WTC11 (cell line): Measurements from ENCODE around the gene PRKAR2B.

Source experiments
- CTCF ChIP-seq: fragments of 200-600 bp; IDR thresholded peaks from 2 replicates; pipeline ENCODE4 v1.8.0; 2022; ENCODE audit warnings: antibody characterized with exemption
- FOXP1 ChIP-seq: sonication (generic); formaldehyde crosslinking; IDR thresholded peaks from 2 replicates; pipeline ENCODE4 v1.8.0; 2022; ENCODE audit warnings: missing genetic modification reagents, mild to moderate bottlenecking, moderate library complexity, borderline replicate concordance
- IRF2 ChIP-seq: sonication (generic); formaldehyde crosslinking; IDR thresholded peaks from 2 replicates; pipeline ENCODE4 v1.8.0; 2022; ENCODE audit warnings: low read depth, missing genetic modification reagents, borderline replicate concordance
- KAT7 ChIP-seq: sonication (generic); formaldehyde crosslinking; IDR thresholded peaks from 2 replicates; pipeline ENCODE4 v1.8.1; 2023; ENCODE audit warnings: missing genetic modification reagents, mild to moderate bottlenecking, borderline replicate concordance
- MAX ChIP-seq: sonication (generic); formaldehyde crosslinking; IDR thresholded peaks from 2 replicates; pipeline ENCODE4 v1.8.0; 2022; ENCODE audit warnings: mild to moderate bottlenecking, missing genetic modification reagents
- MXD4 ChIP-seq: fragments of 250-450 bp; sonication (Bioruptor Pico); IDR thresholded peaks from 2 replicates; pipeline ENCODE4 v1.8.0; 2021; ENCODE audit warnings: mild to moderate bottlenecking, moderate library complexity, borderline replicate concordance
- MYBL2 ChIP-seq: sonication (generic); formaldehyde crosslinking; IDR thresholded peaks from 2 replicates; pipeline ENCODE4 v1.8.1; 2023; ENCODE audit warnings: mild to moderate bottlenecking, moderate library complexity, missing genetic modification reagents
- NFE2L1 ChIP-seq: sonication (generic); formaldehyde crosslinking; IDR thresholded peaks from 2 replicates; pipeline ENCODE4 v1.8.1; 2023; ENCODE audit warnings: missing genetic modification reagents
- SP1 ChIP-seq: sonication (generic); formaldehyde crosslinking; conservative IDR thresholded peaks from 2 replicates; pipeline ENCODE4 v1.8.1; 2022; ENCODE audit warnings: missing genetic modification reagents
- ZBTB43 ChIP-seq: sonication (generic); formaldehyde crosslinking; IDR thresholded peaks from 2 replicates; pipeline ENCODE4 v1.8.1; 2023; ENCODE audit warnings: mild to moderate bottlenecking, missing genetic modification reagents
- ZNF121 ChIP-seq: sonication (generic); formaldehyde crosslinking; IDR thresholded peaks from 2 replicates; pipeline ENCODE4 v1.8.0; 2023; ENCODE audit warnings: missing genetic modification reagents
- ZNF416 ChIP-seq: fragments of 250-450 bp; sonication (Bioruptor Pico); IDR thresholded peaks from 2 replicates; pipeline ENCODE4 v1.9.0; 2021; ENCODE audit warnings: mild to moderate bottlenecking, inconsistent platforms
- TF ChIP-seq, protein P1 (sequence below): sonication (generic); formaldehyde crosslinking; IDR thresholded peaks from 2 replicates; pipeline ENCODE4 v1.8.0; 2022; ENCODE audit warnings: mild to moderate bottlenecking, missing genetic modification reagents

DNA sequence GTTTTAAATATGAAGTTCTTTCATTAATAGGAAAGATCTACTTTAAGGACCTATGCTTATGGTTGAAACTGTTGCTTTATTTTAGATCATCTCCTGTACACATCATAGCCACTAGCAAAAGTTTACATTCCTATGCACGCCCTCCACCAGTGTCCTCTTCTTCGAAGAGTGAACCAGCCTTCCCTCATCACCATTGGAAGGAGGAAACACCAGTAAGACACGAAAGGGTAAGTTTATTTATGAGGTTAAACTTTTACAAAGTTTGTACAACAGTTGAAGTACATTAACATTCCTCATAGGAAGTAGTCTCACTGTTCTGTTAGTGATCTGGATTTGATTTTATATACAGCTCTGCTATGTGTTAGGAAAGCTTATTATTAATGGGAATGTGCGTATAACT lies 141.2 kb downstream of the PRKAR2B start:
- TF ChIP-seq MAX (CRISPR knock-in tag) = no peak
- no peak for TF ChIP-seq MYBL2
- no peak for TF ChIP-seq ZNF121 (CRISPR knock-in tag)
- TF ChIP-seq CTCF = no peak
- TF ChIP-seq ZBTB43 = no peak
- TF ChIP-seq FOXP1 (CRISPR knock-in tag) = no peak
- no peak for TF ChIP-seq NFE2L1 (CRISPR knock-in tag)
- no peak for TF ChIP-seq KAT7
- TF ChIP-seq, protein P1, sequence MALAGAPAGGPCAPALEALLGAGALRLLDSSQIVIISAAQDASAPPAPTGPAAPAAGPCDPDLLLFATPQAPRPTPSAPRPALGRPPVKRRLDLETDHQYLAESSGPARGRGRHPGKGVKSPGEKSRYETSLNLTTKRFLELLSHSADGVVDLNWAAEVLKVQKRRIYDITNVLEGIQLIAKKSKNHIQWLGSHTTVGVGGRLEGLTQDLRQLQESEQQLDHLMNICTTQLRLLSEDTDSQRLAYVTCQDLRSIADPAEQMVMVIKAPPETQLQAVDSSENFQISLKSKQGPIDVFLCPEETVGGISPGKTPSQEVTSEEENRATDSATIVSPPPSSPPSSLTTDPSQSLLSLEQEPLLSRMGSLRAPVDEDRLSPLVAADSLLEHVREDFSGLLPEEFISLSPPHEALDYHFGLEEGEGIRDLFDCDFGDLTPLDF (CRISPR knock-in tag) = no peak
- no peak for TF ChIP-seq MXD4 (CRISPR knock-in tag)
- TF ChIP-seq IRF2 (CRISPR knock-in tag) = no peak
- no peak for TF ChIP-seq SP1 (CRISPR knock-in tag)
- no peak for TF ChIP-seq ZNF416 (CRISPR knock-in tag)
